Activated CD8-positive, alpha-beta memory T cell treated with anti-CD3 and anti-CD28 coated beads, Interleukin-2, amount 50 U/mL, for 1 hour (primary cell): ENCODE results near the gene CNTN4.

Source experiments
- DNase-seq: peaks from one replicate; pipeline ENCODE4 v3.0.0-alpha.2; 2020; ENCODE audit errors: extremely low read depth

Gene CNTN4

DNA sequence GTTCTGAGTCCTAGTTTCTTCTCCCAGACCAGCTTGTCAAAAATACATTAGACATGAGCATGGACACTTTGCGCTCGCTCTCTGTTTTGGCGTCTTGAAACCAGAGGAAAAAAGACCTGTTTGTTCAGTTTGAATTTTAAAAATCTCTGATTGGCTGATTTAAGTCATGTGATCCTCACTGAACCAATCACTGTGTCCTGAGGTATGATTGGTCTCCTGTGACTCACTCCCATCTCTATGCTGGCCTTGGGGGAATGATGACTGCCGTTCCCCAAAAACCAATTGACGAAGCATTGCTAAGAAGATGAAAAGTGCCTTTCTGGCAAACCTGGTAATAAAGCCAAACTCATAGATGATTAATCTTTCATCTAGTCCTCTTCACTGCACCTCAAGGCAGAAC lies 755.0 kb downstream of the CNTN4 start:
- no peak for DNase-seq

DNA sequence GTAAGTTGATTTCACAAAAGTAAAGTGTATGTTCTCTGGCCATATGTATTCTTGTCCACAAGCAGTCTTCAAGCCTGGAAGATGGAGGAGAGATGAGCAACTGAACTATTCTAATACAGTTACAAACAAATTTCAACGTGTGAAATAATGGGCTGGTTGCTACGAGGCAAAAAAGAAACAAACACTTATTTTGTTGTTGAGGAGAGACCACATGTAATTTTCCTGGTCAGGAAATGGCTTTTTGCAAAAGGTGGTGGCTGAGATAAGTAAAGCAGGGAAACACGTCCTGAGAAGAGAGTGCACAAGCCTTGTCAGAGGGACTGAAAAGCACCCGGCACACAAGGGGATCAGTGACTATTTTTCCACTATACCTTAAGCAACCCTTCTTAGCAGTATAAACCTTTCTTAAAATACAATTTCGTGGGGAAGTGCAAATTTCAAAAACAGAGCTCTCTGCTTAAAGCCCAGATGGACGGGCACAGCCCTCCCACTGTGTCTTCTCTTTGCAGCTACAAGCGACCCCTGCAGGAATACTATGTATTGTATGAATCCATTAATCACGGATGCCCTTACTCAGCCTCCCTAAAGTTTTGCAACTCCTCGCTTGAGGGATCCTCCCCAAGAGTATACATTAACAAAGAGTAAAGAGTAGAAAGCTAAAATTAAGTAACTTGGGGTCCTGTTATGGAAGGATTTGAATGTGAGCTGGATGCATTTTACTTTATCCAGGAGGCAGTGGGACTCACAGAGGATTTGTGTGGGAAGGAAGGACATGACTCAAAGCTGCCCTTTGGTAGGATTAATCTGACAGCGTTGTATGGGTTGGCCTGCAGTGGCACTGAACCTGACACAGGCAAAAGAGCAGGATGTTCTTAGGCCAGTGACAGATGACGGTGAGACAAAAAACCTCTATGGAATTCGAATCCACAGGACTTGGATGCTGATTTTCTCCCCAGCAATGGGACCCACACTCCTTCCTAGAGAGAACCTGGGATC lies 757.8 kb downstream of the CNTN4 start:
- no peak for DNase-seq

DNA sequence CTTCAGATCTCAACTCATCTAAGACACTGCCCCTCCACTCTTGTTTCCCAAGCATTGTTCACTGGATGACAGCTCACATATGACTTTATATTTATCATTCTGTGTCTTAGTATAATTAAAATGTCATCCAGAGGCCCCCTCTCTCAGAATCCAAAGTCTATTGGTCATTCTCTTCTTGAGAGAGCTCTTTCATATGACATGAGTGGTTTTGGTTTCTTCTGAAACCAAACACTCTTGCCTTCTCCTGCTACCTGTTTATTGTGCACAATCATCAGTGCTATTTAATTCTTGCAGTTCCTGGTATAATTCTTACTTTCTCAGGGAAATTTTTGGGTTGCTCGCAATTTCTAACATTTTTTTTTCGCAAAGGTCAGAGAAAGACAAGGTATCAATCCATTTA lies 762.0 kb downstream of the CNTN4 start:
- DNase-seq, result no peak

DNA sequence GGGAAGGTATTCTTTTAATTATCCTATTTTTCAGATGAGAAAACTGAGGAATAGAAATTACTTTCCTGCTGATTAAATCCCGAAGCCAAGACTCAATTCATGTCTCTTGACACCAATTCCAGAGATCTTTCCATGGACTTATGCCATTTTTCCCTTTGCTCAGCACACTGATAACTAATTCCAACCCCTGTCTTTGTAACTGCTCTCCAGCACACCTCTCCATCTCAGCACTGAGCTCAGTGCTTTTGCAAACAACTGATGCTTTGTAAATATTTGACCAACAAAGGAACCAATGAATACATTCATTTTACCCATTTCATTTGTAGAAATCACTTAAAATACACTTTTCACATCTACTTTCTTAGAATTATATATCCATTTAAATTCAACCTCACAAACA lies 762.5 kb downstream of the CNTN4 start:
- DNase-seq, result no peak

DNA sequence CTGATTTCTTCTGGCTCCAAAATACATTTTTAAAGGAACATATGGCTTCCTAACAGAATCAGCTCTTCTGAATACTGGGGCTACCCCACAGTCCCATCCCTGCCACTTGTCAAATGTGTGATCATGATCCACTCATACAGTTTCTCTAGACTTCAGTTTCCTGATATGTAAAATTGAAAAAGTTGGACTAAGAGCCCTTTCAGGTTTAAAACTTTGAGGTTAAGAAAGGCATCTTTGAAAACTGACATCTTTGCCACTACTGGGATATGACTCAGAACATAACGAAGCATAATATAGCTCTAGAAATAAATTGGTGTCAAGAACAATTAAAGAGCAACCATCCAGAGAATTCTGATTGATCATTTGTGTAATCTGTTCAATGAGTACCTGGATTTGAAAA lies 763.3 kb downstream of the CNTN4 start:
- no peak for DNase-seq

DNA sequence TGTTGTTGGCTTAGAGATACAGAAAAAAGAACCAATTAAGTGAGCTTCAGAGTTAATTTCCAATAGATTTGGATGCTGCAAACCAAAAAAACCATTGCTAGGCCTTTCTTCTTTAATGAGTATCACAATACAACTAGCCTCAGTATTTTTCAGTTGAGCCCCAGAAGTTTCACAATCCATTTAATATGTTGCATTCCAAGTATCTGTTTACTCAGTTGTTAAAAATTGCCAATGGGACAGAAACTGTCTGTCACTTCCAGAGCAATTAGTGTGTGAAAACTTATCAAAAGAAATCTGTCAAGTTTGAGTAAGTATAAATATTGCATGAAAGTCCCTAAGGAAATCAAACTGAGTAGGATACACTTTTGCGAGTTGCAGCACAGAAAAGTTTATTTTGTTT lies 763.7 kb downstream of the CNTN4 start:
- no peak for DNase-seq

DNA sequence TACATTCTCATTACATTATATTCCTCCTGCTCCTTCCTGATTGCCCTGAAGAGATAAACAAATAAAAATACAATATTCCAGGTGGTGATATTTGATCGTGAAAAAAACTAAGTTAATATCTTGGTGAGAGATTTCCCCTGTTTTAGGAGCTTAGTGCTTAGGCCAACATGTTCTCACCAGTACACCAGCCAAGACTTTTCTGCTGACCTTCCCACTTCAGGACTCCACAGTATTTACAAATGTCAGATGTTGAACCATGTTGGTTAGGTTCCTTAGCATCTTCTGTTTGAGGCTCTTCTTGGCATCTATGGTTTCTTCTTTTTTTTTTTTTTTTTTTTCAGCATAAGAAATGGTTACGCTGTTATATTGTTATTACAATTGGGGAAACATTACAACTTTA lies 764.5 kb downstream of the CNTN4 start:
- DNase-seq, result no peak

DNA sequence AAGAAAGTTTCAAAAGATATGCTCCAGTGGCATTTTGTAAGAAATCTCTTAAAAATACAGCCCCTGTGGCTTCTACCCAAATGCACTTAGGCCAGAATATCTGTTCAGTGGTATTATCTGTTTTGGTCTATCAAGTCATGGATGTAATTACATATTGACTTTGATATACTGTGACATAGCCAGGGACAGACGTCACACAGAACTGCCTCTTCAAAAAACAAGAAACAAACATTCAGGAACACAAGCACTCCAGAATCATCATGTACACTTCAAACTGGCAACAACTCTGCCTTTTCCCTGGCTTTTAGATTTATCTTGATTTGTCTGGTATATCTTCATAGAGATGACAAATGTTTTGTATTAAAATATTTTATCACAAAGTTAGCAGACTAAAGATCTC lies 771.2 kb downstream of the CNTN4 start:
- DNase-seq, result no peak

DNA sequence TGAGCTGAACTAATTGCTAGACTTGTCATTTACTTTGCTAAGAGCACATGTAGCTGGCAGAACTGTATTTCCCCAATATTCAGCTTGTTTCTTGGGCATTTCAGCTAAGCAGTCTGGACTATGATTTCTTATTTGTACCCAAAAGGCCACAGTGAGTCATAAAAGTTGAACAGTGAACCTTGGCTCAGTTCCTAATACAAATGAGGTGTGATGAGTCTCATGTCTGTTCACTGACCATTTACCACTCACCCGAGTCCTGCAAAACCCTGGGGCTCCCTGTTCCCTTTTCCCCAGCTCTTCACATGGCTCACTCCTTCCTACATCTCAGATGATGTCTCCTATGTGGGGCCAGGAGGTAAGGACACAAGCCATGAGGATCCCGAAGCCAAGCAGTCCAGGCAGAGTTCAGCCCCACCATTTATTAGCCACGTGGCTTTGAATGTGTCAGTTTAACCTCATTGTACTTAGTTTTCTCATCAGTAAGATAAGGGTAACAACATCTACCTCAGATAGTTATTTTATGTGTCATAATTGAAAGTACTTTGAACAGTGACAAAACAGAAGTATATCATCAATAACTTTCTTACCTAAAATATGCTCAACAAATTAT lies 772.2 kb downstream of the CNTN4 start:
- DNase-seq, result no peak

DNA sequence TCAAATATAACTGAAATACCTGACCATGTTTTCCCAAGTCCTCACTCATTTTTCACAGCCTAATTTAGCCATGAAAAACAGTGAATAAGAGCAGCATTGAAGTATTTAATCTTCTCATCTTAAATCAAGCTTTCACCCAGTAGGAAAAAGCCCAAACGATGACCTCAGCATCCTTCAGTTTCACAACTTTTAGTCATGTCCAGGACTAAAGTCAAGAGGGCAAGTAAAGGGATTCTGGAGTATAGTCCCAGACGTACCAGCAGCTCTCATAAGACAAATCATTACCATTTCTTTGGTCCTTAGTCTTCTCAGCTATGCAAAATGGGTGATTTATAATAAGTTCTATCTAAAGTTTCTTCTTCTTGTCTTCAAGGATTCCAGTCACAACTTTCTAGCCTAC lies 774.2 kb downstream of the CNTN4 start:
- no peak for DNase-seq

DNA sequence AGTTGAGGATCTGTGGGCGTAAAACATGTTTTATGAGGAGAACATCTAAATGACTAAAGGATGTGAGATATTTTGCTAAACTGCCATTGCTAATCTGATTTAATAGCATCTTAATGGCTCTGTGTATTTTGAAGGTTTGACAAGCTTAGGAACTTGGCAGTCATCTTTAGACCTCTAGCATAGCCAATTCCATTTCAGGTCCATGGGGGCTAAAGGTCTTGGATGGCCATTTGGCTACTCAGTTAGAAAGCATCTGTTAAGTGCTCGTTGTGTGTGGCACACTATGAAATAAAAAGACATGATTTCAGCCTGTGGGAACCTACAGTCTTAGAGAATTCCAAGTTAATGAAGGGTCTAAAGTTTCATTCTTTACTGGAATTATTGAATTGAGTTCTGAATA lies 775.3 kb downstream of the CNTN4 start:
- DNase-seq, result no peak

DNA sequence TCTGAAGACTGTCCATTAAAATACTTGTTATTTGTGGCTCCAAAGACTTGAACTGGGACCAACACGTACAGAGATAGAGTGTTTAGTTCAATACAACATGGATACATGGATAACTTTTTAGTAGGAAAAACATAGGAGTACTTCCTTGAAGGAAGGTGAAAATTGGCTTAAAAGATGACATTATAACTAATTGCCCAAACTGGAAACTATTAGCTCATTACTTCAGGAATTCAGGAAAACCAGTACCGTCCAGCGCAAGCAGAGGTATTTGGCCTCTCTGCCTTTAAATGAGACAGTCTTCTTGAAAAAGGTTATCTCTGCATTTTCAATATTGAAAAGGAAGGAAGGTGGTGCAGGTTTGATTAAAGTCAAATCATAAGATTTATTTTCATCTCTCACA lies 777.0 kb downstream of the CNTN4 start:
- DNase-seq, result no peak

DNA sequence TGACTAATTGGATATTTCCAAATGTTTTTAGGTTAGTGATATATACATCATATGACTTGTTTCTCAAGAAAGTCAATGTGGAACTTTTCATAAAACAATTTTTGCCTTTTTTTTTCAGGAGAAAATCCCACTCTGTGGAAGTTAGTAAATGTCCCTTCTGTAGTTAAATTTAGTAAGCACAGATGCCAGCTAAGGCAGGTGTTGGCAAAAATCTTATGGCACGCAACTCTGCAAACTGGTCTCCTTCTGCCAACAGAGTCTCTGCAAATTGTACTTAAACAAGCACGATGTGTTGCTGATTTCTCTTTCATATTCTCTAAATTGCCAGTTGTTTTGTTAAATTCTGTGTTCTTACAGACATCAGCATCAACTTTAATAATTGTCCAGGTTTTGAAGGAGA lies 777.7 kb downstream of the CNTN4 start:
- no peak for DNase-seq

DNA sequence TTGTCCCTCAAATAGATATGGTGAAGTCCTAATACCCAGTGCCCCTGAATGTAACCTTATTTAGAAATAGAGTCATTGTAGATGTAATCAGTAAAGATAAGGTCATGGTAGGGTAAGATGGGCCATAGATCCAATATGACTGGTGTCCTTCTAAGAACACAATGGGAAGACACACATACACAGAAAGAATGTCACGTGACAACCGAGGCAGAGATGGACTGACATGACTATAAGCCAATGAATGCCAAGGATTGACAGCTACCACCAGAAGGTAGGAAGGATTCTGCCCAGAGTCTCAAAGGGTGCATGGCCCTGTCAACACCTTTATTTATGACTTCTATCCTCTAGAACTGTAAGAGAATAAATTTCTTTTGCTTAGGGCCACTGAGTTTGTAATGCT lies 780.4 kb downstream of the CNTN4 start:
- DNase-seq, result no peak

DNA sequence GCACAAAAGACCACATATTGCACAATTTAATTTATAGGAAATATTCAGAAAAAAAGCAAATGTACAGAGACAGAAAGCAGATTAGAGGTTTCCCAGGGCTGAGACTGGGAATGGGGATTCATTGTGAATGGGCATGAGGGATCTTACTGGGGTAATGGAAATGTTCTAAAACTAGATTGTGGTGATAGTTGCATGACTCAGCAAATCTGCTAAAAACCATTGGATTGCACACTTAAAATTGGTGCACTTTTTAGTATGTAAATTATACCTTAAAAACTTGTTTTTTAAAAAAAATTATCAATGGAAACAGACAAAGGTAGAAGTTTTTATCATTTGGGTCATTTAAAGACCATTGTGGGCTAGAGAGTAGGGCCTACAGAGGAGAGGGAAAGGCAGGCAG lies 780.9 kb downstream of the CNTN4 start:
- DNase-seq, result no peak

DNA sequence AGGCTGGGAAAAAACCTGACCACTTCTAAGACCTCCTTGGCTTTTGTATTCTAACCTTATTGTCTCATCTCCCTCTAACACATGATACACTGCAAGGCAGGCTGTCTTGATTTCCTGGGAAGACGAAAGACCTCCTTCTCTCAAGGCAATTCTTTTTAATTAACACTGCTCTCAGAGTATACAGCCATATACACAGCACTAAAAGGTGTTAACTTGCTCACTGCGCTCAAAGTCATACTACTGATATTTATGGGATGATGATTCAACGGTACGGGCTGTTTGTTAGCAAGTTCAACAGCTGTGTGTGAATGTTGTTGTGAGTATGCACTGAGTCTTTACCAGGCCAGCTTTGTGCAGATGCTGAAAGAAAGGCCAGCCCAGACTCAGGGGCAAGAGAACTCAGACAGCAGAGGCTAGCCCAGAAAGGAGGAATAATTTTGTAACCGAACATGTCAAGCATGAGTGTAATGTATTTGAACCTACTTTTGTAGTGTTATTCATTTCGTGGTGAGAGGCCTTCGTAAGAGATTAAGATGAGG lies 781.6 kb downstream of the CNTN4 start:
- DNase-seq, result no peak

DNA sequence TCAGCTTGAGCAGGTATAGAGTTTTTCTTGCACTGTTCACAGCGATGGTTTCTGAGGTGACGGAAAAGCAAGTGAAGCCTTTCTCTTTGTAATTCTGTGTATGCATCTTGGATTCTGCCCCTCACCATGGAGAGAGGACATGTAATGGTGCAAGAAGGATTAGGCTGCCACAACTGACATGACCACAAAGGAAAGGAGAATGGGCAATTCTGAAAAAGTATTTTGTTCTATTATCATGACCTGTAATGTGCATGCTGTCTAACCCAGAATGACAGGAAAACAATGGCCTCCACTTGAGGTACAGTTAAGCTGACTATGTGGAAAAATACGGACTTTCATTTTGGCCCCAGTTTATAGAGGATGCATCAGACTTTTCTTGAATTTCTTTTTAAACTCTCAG lies 784.6 kb downstream of the CNTN4 start:
- DNase-seq, result no peak

DNA sequence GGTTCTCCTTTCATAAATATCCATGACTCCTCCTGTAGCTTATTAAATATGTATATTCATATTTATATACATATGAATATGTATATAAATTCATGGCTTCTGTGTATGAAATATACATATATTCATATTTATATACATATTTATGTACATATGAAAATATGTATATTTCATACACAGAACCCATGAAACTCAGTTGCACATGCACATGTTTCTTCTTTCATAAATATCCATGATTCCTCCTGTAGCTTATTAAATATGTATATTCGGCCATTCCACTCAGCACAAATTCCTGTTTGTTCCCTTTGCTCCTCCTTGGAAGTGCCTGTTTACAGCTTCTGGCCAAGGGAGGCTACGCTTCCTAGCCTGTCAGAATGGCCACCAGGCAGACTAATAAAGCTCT lies 789.9 kb downstream of the CNTN4 start:
- DNase-seq, result no peak

DNA sequence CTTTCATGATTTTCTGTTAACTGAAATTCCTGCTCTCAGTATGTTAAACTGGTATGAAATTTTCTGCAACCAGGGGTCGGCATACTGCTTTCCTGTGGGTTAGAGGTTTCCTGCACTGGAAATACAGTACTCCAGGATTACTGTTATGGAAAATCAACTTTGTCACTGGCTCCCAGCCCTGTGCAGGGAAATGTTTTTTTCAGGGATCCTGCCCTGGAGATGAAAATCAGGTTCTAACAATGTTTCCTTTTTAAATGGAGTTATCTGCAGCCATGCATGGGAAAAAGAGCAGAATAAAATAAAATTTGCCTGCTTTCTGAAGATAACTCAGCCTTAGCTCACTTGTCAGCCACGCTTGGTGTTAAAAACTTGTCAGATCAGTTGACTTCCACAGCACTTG lies 791.1 kb downstream of the CNTN4 start:
- DNase-seq, result no peak

DNA sequence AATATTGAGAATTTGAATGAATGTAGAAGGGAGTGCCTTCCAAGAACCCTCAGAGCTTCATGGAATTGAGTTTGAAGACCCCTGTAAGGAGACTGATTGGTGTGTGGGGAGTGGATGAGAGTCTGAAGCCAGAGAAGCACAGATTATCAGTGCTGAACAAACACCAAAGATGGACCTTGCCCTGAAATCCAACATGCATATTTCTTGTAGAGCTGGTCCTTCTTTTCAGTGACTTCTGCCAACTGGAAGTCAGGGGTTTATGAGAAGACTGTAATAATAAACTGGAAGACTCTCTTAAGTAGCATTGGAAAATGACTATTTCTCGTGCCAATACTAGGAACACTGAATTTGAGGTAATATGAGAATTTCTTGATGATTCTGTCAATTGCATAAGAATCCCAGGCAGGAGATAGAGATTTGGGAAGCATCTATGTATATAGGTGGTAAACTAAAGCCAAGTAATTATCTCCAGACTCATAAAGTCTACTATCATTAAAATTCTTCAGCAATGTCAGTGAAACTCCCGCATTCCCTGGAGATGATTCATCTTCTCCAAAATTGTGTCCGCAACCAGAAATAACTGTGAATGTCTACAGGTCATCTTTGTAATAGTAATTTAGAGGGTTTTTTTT lies 797.8 kb downstream of the CNTN4 start:
- no peak for DNase-seq

DNA sequence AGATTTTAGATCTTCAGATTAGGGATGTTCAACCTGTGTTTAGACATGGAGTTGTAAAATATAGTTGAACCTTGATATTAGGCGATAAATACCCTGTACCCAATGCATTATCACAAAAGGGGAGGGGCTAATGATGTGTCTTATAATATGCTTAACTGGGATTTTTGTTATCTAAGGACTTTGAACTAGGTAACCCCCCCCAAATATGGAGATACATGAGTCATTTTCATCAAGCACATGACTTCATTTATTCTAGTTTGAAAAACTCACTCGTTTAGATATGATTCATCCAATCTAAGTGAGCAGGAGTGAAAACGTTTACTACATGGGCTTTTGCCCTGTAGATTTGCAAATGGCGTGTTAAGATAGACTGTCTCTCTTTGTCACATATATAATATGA lies 799.2 kb downstream of the CNTN4 start:
- no peak for DNase-seq

DNA sequence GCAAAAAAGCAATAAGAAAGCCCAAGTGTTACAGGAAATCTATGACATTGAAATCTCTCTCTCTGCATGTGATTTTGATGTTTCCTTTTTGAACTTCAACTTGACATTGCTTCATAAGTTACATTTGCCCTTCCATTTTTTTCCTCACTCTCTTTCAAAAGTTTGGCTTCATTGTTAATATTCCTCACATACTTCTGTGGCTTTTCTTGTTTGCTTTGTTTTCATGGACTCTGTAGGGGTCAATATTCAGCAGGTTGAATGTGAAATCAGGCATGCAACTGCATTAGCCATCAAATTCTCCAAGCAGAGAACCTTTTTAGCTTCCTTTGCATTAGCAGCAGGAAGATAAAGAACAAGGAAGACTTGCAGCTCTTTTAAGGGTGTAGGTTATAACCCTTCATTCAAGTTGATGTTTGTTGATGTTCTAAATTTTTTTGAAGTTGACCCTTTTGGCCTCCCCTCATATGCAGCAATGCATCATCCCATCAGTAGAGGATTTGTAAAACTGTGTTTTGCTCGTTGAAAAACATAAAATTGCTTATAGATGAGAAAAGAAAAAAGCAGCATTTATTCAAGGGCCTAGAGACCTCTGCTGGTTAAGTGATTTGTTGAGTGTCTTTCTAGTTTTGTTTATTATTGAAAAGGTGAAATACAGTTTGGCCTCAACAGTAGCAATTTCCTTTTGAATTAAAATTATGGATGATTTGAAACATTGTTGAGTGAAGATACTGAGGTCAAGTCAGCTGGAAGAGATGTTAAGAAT lies 800.1 kb downstream of the CNTN4 start:
- DNase-seq, result no peak
